K562 (cell line): Measurements from ENCODE around the gene AGO4. TPM values are rescaled to one million over a fixed set of nuclear protein-coding genes. Genes with fewer than 3 reads are reported as not detected.

Source experiments
- ARNT ChIP-seq, 2 experiments: fragments of 450-650 bp; IDR thresholded peaks; 2 replicates each; pipeline ENCODE4 v1.6.1; 2016; ENCODE audit warnings: mild to moderate bottlenecking in 1 of 2
- CC2D1A ChIP-seq: fragments of 450-650 bp; IDR thresholded peaks from 2 replicates; pipeline ENCODE4 v1.6.1; 2017; ENCODE audit warnings: mild to moderate bottlenecking
- DACH1 ChIP-seq: fragments of 450-650 bp; IDR thresholded peaks from 2 replicates; pipeline ENCODE4 v1.6.1; 2018; ENCODE audit not compliant: partially characterized antibody
- E2F5 ChIP-seq: sonication (generic); formaldehyde crosslinking; IDR thresholded peaks from 2 replicates; pipeline ENCODE4 v1.8.0; 2022; ENCODE audit warnings: mild to moderate bottlenecking, missing genetic modification reagents
- EWSR1 ChIP-seq: fragments of 450-650 bp; IDR thresholded peaks from 2 replicates; pipeline ENCODE4 v1.6.1; 2018; ENCODE audit warnings: borderline replicate concordance, mild to moderate bottlenecking, low read depth, moderate library complexity; ENCODE audit not compliant: partially characterized antibody
- FOXA3 ChIP-seq, 2 experiments: fragments of 450-650 bp in 1 of 2; sonication (generic) in 1 of 2; formaldehyde crosslinking; IDR thresholded peaks in 1 of 2; conservative IDR thresholded peaks in 1 of 2; 2 replicates each; pipeline versions ENCODE4 v1.4.0 to v1.8.0; 2020 to 2022; ENCODE audit warnings: mild to moderate bottlenecking in 2 of 2, missing genetic modification reagents in 1 of 2
- GATAD2A ChIP-seq: fragments of 450-650 bp; IDR thresholded peaks from 2 replicates; pipeline ENCODE4 v1.6.1; 2017
- HMG20B ChIP-seq: fragments of 250-450 bp; sonication (Bioruptor Pico); IDR thresholded peaks from 2 replicates; pipeline ENCODE4 v1.5.0; 2021; ENCODE audit warnings: mild to moderate bottlenecking
- IRF2 ChIP-seq: sonication (generic); formaldehyde crosslinking; IDR thresholded peaks from 2 replicates; pipeline ENCODE4 v1.8.1; 2022; ENCODE audit warnings: mild to moderate bottlenecking, missing genetic modification reagents
- KLF13 ChIP-seq: fragments of 450-650 bp; IDR thresholded peaks from 2 replicates; pipeline ENCODE4 v1.6.1; 2016; ENCODE audit warnings: missing genetic modification characterization, low read depth, mild to moderate bottlenecking, missing compliant biosample characterization, moderate library complexity, borderline replicate concordance
- MAFG ChIP-seq: fragments of 450-650 bp; conservative IDR thresholded peaks from 2 replicates; pipeline ENCODE4 v1.6.1; 2016; ENCODE audit warnings: missing genetic modification characterization, missing compliant biosample characterization
- MBD1 ChIP-seq: fragments of 250-450 bp; sonication (Bioruptor Pico); IDR thresholded peaks from 2 replicates; pipeline ENCODE4 v1.8.0; 2022; ENCODE audit warnings: inconsistent platforms
- MCM5 ChIP-seq: fragments of 450-650 bp; IDR thresholded peaks from 2 replicates; pipeline ENCODE4 v1.6.1; 2016; ENCODE audit warnings: low read depth
- MTF1 ChIP-seq: fragments of 250-450 bp; sonication (Bioruptor Pico); IDR thresholded peaks from 2 replicates; pipeline ENCODE4 v1.9.0; 2021; ENCODE audit warnings: moderate library complexity, mild to moderate bottlenecking, inconsistent platforms, borderline replicate concordance
- NFE2L1 ChIP-seq: fragments of 450-650 bp; IDR thresholded peaks from 2 replicates; pipeline ENCODE4 v1.6.1; 2016; ENCODE audit warnings: missing genetic modification characterization, low read depth, mild to moderate bottlenecking, missing compliant biosample characterization, moderate library complexity, borderline replicate concordance
- NFIC ChIP-seq: fragments of 450-650 bp; IDR thresholded peaks from 2 replicates; pipeline ENCODE4 v1.6.1; 2017; ENCODE audit warnings: mild to moderate bottlenecking, inconsistent platforms
- NR2C2 ChIP-seq, 2 experiments: fragments of 200-800 bp in 1 of 2; sonication (Bioruptor generic) in 1 of 2; sonication (generic) in 1 of 2; formaldehyde crosslinking in 1 of 2; IDR thresholded peaks; 2 replicates each; pipeline versions ENCODE4 v1.6.1 to v1.8.0; 2016 to 2022; ENCODE audit warnings: mild to moderate bottlenecking in 1 of 2, missing compliant biosample characterization in 1 of 2, missing genetic modification characterization in 1 of 2, missing genetic modification reagents in 1 of 2
- PCBP2 ChIP-seq: fragments of 200-400 bp; formaldehyde crosslinking; IDR thresholded peaks from 2 replicates; pipeline ENCODE4 v1.6.1; 2018; ENCODE audit warnings: low read length, low read depth, mild to moderate bottlenecking, moderate library complexity; ENCODE audit not compliant: poor library complexity, severe bottlenecking
- PTTG1 ChIP-seq: fragments of 450-650 bp; IDR thresholded peaks from 2 replicates; pipeline ENCODE4 v1.6.1; 2016; ENCODE audit warnings: low read depth, mild to moderate bottlenecking, missing genetic modification characterization, missing compliant biosample characterization
- YBX1 ChIP-seq: fragments of 450-650 bp; IDR thresholded peaks from 2 replicates; pipeline ENCODE4 v1.7.1; 2016; ENCODE audit warnings: mild to moderate bottlenecking
- ZC3H11A ChIP-seq: IDR thresholded peaks from 2 replicates; pipeline ENCODE4 v1.6.1; 2012; ENCODE audit warnings: low read depth, low read length, improper control_type of control experiment
- ZNF146 ChIP-seq: IDR thresholded peaks from one replicate; pipeline ENCODE4 v1.6.1; 2018; ENCODE audit warnings: missing compliant biosample characterization; ENCODE audit not compliant: unreplicated experiment
- ZNF165 ChIP-seq: fragments of 250-450 bp; sonication (Bioruptor Pico); IDR thresholded peaks from 2 replicates; pipeline ENCODE4 v1.4.0; 2020; ENCODE audit warnings: borderline replicate concordance
- ZNF217 ChIP-seq: sonication (generic); formaldehyde crosslinking; IDR thresholded peaks from 2 replicates; pipeline ENCODE4 v1.8.0; 2022; ENCODE audit warnings: mild to moderate bottlenecking, missing genetic modification reagents
- ZNF583 ChIP-seq: fragments of 250-450 bp; sonication (Bioruptor Pico); IDR thresholded peaks from 2 replicates; pipeline ENCODE4 v1.4.0; 2020
- ZSCAN32 ChIP-seq: fragments of 450-650 bp; formaldehyde crosslinking; IDR thresholded peaks from 2 replicates; pipeline ENCODE4 v1.4.0; 2020; ENCODE audit warnings: mild to moderate bottlenecking, moderate library complexity
- polyA plus RNA-seq, 8 experiments: library from polyadenylated mRNA; depleted of rRNA in 4 of 8; stranded (reverse) in 5 of 8; unstranded in 3 of 8; fragments of >200 nt; fragmentation: Nextera tagmentation in 2 of 8; fragmentation: Illumina TruSeq in 1 of 8; extraction: Ambion mirVana in 2 of 8; extraction: Trizol in 1 of 8; gene quantifications; 2 replicates each; pipeline versions ENCODE4 v1.2.1 to v1.2.3, GENCODE V29; 2011 to 2014; ENCODE audit warnings: inconsistent platforms in 1 of 8, missing spikeins in 1 of 8
- total RNA-seq, 7 experiments: library from RNA; depleted of rRNA in 6 of 7; stranded (reverse); fragments of >200 nt in 6 of 7; fragmentation: Illumina TruSeq in 2 of 7; extraction: Trizol in 2 of 7; gene quantifications; 2 replicates each; pipeline versions ENCODE4 v1.2.1 to v1.2.3, GENCODE V29; 2011 to 2021; ENCODE audit warnings: low replicate concordance in 1 of 7
- TF ChIP-seq, protein P1 (sequence below): fragments of 450-650 bp; formaldehyde crosslinking; IDR thresholded peaks from 2 replicates; pipeline ENCODE4 v1.4.0; 2020; ENCODE audit warnings: mild to moderate bottlenecking, moderate library complexity

The AGO4 gene
- total and polyA plus RNA-seq, 9 of the 15 experiments (the other 6 are each of a cell fraction or from before 2014, with no cell fraction given): 1.3 to 10.5 (median 6.5) TPM

DNA sequence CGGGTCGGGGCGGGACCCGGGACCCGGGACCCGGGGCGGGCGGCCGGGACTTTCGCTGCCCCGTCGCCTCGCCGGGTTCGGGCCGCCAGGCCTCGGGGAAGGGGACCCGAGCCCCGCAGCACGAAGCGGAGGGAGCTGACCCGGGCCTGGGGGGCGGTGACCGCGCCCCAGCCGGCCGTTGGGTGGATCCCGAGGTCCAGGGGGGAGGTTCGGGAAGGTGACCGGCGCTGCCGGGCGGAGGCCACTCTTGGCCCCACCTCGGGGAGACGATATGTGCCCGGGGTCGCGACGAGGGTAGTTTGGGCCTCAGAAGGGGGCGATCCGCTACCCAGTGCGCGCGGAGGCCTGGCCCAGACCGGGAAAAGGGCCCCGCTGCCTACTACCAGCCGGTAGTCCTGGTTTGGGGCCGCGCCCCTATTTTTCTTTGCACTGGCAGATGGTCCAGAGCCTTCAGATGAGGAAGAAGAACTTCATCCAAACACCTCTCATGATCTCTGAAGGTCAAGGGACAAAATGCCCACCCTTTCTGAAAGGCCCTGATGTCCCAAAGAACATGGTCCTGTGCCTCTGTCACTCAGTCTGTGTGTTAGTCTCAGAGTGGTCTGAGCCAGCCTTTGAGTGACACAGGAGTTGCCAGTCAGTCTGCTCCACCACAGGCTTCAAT, 766 bp downstream of the AGO4 start (continued):
- TF ChIP-seq ZNF165 (no peak), DACH1 (no peak), HMG20B (CRISPR knock-in tag) (no peak), E2F5 (CRISPR knock-in tag) (no peak), ZSCAN32 (no peak), NR2C2 (CRISPR knock-in tag; IDR thresholded peaks at IDR 0.05) (no peak), NR2C2 (tag; IDR thresholded peaks at IDR 0.05) (0 out of 2 replicates have a peak, but pooled peaks have one; percentile 54), MCM5 (no peak), ZC3H11A (no peak), NFIC (no peak), MAFG (tag) (no peak), FOXA3 (CRISPR knock-in tag; conservative IDR thresholded peaks at IDR 0.05 in 1 of 2, IDR thresholded peaks at IDR 0.05 in 1 of 2) (no peak), YBX1 (no peak), MTF1 (CRISPR knock-in tag) (no peak), MBD1 (CRISPR knock-in tag) (no peak), ZNF146 (no peak), KLF13 (tag) (0 out of 2 replicates have a peak, but pooled peaks have one; percentile 19), IRF2 (CRISPR knock-in tag) (no peak), CC2D1A (no peak), PCBP2 (no peak), ZNF217 (CRISPR knock-in tag) (no peak), PTTG1 (no peak), NFE2L1 (no peak), EWSR1 (no peak), ARNT (IDR thresholded peaks at IDR 0.05) (no peak), ZNF583 (CRISPR knock-in tag) (no peak), GATAD2A (no peak)
- TF ChIP-seq, protein P1, sequence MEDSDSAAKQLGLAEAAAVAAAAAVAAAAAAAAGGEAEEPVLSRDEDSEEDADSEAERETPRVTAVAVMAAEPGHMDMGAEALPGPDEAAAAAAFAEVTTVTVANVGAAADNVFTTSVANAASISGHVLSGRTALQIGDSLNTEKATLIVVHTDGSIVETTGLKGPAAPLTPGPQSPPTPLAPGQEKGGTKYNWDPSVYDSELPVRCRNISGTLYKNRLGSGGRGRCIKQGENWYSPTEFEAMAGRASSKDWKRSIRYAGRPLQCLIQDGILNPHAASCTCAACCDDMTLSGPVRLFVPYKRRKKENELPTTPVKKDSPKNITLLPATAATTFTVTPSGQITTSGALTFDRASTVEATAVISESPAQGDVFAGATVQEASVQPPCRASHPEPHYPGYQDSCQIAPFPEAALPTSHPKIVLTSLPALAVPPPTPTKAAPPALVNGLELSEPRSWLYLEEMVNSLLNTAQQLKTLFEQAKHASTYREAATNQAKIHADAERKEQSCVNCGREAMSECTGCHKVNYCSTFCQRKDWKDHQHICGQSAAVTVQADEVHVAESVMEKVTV (CRISPR knock-in tag): no peak
